Measurements from ENCODE around the gene SPINT1.

The SPINT1 gene

DNA sequence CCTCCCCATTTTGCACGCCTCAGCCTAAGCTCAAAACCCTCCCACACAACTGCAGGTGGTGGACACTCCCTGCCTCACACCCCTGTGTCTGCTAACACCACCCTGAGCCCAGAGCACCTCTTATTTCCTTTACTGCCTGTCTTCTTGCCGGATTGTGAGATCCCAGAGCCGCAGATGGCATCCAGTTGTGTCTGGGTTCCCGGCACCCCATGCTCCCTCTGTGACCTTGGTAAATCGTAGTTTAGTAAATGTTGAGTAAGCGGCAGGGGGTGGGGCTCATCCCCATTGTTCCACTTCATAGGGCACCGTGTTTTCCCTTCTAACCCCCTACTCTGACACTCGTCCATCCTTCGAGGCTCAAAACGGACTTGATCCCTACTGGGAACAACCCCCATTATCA, 14.9 kb downstream of the SPINT1 start:
- TF ChIP-seq GATA2 (IDR thresholded peaks at IDR 0.05; ENCODE audit: low read depth, low read length) (no peak), GATA3 (IDR thresholded peaks at IDR 0.05; ENCODE audit: low read depth, low read length) (no peak)

DNA sequence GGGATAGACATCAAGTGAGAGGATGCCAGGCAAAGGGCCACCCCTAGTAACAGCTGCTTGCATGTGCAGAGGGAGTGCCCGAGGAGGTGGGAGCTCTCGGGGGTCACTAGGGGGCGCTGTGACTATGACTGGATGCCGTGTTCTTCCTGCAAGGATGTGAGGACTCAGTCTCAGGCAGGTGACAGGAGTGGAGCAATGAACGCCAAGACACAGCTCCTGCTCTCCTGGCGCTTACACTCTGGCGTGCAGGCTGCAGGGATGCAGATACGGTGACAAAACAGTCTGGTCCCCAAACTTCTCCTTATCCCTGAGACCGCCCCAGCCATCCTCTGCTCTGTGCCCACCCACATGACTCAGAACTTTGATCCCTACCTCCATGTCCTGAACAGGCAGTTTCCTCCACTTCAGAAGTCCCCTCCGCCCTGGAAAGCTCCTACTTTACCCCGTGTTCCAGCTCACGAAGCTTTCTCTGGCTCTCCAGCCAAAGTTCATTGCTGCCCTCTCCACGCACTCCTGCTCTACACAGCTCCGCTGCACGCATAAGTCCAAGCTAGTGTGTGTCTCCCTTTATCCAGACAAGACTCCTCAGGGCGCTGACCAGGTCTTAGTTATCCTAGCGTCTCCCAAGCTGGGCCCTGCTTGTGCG, 15.5 kb downstream of the SPINT1 start:
- TF ChIP-seq GATA2 (IDR thresholded peaks at IDR 0.05; ENCODE audit: low read depth, low read length) (no peak), GATA3 (IDR thresholded peaks at IDR 0.05; ENCODE audit: low read depth, low read length) (no peak)

DNA sequence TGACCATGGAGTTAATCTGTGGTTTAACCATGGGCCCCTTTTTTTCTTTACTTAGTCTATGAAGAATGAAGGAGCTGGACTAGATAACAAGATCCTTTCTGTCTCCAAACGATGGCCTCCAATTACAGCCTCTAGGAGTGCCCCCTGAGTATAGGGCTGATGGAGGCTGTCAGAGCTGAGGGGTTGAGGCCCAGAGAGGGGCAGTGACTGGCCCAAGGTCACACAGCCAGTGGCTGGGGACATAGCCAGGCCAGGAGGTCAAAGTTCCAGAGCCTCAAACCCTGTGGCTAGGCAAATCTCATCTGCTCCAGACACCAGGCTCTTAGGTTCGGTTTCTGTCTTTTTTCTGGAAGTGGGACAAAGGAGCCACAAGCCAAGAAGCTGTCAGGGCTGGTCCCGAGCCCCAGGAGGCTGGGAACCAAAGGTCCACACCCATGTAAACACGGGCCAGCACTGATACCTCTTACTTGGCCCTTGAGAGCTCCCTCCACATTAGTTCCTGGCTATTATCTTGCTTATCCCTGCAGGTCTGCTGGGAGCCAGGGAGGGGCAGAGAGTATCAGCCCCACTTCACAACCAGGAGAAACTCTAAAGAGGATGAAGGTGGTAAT, 19.9 kb downstream of the SPINT1 start:
- TF ChIP-seq GATA3 (IDR thresholded peaks at IDR 0.05; ENCODE audit: low read depth, low read length), result no peak
- TF ChIP-seq GATA2 (IDR thresholded peaks at IDR 0.05; ENCODE audit: low read depth, low read length), result no peak

DNA sequence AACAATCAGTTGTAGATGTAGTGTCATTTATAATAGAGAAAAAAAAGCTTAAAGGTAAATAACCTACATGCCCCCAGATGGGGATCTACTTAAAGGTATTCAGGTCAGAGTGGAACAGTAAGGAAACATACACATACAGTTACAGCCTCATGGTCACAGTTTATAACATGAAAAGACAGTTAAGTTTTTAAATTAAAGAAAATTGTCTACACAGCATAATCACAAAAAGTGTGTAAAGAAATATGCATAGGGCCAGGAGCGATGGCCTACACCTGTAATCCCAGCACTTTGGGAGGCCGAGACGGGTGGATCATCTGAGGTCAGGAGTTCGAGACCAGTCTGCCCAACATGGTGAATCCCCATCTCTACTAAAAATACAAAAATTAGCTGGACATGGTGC, 23.4 kb downstream of the SPINT1 start:
- TF ChIP-seq GATA3 (IDR thresholded peaks at IDR 0.05; ENCODE audit: low read depth, low read length) (no peak), GATA2 (IDR thresholded peaks at IDR 0.05; ENCODE audit: low read depth, low read length) (no peak)

DNA sequence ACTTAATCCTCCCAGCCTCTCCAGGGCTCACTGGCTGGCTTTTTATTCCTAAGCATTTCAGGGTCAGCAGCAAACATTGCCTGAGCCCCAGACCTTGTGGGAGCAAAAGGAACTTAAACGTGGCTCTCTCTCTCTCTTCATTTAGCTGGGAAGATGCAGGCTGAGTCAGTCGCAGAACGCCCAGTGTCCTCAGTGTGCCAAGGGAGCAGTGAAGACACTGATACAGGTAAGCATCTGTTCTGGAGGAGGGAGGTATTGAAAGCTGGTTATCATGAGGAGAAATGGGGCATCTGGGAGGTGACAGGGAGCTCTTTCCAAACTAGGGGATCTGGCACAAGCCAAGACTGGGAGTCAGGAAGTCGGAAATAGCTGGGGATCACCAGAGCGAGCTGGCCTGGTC, 25.8 kb downstream of the SPINT1 start:
- TF ChIP-seq GATA2 (IDR thresholded peaks at IDR 0.05; ENCODE audit: low read depth, low read length) (no peak), GATA3 (IDR thresholded peaks at IDR 0.05; ENCODE audit: low read depth, low read length) (no peak)

DNA sequence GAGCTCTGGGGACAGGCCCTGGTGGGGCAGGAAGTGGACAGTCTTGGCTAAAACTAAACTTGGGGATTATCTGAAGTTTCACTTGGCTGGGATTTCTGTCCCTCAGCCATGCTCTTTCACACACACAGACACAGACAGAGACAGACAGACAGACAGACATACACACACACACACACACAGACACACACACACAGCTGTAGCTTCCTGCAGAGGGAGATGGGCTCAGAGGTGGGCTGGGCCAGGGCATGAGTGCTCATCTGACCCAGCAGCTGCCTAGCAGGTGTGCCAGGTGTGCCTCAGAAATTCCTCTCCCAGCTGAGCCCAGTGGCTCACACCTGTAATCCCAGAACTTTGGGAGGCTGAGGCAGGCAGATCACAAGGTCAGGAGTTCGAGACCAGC, 26.9 kb downstream of the SPINT1 start:
- TF ChIP-seq GATA2 (IDR thresholded peaks at IDR 0.05; ENCODE audit: low read depth, low read length) (no peak), GATA3 (IDR thresholded peaks at IDR 0.05; ENCODE audit: low read depth, low read length) (no peak)

DNA sequence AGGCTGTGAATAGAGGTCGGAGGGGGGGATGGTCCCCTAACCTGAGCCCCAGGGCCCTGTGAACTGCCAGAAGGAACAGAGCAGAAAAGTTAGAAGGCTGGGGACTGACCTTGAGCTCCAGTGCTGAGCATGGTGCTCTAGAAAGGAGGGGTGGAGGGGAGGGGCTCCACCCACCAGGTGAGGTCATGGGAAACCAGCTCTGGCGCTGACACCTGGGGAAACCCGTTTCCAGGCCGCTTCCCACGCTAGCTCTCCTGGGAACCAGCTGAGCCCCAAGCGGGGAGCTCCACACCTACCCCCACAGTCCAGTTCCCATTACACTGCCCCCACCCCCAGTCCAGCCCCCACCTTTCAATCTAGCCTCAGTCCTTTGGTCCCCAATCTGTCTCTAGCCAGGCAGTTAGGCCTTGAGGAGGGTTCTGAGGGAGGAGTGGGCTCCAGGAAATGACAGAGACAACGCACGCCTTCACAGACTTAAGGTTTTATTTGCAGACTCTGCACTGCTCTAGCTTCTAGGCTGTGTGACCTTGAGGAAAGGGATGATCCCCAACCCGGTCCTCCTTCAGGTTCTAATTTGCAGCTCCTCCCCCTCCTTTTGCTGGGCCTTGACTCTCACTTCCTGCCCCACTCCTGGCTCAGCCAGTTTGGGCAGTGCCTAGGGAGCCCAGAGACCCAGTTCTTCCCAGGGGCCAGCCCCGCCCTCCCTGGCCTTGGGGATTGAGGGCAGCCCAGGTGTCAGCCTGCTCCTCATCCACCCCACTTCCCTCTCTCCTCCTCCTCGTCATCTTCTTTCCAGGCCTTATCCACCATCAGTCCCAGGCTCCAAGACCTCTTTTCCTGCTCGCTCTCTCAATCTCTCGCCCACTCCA, 28.1 kb downstream of the SPINT1 start:
- TF ChIP-seq GATA2 (IDR thresholded peaks at IDR 0.05; ENCODE audit: low read depth, low read length), result no peak
- TF ChIP-seq GATA3 (IDR thresholded peaks at IDR 0.05; ENCODE audit: low read depth, low read length), result no peak

DNA sequence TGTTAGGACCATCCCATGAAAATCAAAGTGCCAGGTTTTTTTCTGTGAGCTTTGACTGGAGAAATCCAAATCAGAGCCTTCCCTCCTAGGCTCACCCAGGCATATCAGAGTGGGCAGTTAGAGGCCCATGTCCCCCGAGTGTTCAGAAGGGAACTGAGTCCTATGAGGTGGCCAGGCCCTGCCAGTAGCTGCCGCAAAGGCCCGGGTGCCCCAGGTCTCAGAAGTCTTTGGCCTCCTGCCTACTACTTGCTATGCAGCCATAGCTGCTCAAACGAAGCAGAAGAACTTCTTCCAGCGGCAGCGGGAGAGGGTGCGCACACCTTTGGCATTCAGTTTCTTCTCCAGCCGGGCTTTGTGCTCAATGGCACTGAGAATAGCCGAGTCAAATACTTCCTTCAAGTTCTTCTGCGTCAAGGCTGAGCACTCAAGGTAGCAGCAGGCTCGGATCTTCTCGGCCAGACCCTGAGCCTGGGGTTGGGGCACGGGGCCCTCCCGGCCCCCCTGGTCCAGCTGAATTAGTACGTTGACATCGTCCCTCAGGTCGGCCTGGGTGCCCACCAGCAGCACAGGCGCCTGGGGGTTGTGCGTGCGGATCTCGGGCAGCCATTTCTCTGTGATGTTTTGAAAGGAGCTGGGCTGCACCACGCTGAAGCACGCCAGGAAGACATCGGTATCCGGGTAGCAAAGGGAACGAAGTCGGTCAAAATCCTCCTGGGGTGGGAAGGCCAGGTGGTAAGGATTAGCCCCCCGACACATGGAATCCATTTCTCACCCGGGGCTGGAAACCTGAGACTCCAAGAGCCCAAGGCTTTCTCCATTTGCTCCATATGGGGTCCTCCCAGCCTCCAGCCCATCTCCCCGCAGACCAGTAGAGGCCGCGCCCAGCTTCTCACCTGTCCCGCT, 29.2 kb downstream of the SPINT1 start:
- no peak for TF ChIP-seq GATA3 (IDR thresholded peaks at IDR 0.05; ENCODE audit: low read depth, low read length)
- TF ChIP-seq GATA2 (IDR thresholded peaks at IDR 0.05; ENCODE audit: low read depth, low read length), result no peak

DNA sequence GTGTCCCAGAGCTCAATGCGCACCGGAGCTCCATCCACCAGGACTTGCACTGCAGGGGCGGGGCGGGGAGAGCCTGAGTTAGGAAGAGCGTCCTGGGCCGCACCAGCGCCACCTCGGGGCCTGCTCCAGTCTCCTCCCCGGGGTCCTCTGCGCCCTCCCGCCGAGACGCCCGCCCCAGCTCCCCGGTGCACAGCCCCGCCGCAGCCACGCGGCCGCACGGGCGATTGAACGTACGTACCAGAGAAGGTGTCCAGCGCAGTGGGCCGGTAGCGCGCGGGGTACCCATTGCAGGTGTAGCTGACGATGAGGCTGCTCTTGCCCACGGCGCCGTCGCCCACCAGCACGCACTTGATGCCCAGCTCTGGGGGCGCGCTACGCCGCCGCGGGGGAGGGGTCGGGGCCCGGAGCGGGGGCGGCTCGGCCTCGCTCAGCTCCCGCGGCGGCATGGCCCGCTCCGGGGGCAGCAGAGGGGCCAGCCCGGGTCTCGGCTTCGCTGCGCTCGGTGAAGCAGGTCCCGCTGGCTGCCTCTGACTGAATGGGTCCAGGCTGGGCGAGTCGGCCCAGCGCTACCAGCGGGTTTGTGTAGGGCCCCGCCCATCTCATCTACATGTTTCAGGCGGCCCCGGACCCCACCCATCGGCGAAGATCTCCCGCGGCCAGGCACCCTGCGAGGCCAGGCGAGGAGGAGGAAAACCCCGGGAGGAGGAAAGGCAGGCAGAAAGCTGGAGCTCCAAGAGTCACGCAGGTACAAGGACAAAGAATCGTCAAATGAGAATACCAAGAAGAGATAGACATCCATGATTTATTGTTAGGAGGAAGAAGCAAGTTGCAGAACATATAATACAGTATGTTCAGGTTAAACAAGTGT, 30.1 kb downstream of the SPINT1 start, which contains the start of gene RHOV:
TSS of gene RHOV (minus strand) at position 541 of the 868 bp plus-strand sequence. CDS start at position 446, 95 bp downstream.
- TF ChIP-seq GATA3 (IDR thresholded peaks at IDR 0.05; ENCODE audit: low read depth, low read length) (no peak), GATA2 (IDR thresholded peaks at IDR 0.05; ENCODE audit: low read depth, low read length) (no peak)

DNA sequence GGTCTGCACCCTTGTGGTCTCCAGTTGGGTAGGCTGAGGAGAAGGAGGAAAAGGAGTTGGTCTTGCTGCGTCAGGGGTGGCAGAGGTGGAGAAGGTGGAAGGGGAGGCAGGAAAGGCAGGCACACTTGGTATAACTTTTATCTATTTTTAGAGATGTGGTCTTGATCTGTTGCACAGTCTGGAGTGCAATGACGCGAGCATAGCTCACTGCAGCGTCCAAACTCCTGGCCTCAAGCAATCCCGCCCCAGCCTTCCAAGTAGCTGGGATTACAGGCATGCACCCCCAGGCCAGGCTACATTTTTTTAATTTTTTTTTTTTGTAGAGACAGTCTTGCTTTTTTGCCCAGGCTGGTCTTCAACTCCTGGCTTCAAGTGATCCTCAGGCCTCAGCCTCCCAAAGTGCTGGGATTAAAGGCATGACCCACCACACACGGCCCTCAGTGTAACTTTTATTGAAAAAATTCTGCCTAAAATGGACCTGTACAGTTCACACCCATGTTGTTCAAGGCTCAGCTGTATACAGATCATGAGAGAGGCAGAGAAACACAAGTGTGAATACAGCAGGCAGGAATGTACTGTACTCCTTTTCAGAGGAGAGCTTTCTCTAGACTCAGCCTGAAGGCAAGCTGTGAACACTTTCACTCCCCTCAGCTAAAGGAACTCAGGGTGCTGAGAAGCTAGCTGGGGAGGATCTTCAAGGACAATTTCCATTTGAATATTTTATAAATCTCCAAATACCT, 32.3 kb downstream of the SPINT1 start:
- no peak for TF ChIP-seq GATA3 (IDR thresholded peaks at IDR 0.05; ENCODE audit: low read depth, low read length)
- no peak for TF ChIP-seq GATA2 (IDR thresholded peaks at IDR 0.05; ENCODE audit: low read depth, low read length)

DNA sequence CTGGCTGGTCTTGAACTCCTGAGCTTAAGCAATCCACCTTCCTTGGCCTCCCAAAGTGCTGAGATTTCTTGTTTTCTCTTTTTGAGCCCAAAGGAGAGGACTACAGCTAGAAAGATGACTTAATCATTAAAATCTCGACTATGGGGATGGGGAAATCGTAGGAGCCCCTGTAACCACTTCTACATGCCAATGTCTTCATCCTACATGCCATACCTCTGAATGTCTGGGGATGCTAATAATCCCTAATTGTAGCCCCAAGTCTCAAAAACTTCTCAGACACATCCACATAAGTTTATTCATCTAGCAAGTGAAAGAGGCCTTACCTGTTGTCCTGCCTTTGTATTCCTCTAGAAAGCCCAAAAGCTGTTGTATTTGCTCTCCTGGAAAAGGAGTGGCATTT, 33.8 kb downstream of the SPINT1 start:
- TF ChIP-seq GATA2 (IDR thresholded peaks at IDR 0.05; ENCODE audit: low read depth, low read length), result no peak
- TF ChIP-seq GATA3 (IDR thresholded peaks at IDR 0.05; ENCODE audit: low read depth, low read length), result no peak

DNA sequence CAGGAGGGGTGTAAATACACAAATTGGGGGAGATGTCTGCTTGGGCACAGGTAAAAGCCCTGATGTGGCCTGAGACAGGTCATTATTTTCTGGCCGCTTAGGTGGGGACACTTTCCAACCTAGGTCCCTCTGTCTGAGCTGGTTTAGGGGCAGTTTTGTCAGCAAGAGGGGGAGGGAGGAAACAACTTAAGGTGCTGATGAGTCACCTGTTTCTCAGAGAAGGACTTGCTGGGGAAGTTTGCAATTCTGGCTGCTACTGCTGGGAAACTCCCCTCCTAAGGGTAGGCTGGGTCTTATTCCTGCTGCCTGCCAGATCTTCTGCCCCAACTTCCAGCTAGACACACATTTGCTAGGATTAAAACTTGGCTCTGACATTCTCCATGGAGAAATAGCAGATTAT, 34.9 kb downstream of the SPINT1 start:
- TF ChIP-seq GATA3 (IDR thresholded peaks at IDR 0.05; ENCODE audit: low read depth, low read length) (no peak), GATA2 (IDR thresholded peaks at IDR 0.05; ENCODE audit: low read depth, low read length) (no peak)
